ENCODE results near the gene RNASE9.

- TF ChIP-seq YY1 (IDR thresholded peaks at IDR 0.05; ENCODE audit: insufficient read depth, insufficient read length) (no peak), ZNF274 (IDR thresholded peaks at IDR 0.05; ENCODE audit: low read depth, low read length) (no peak)
Observed at GRCh38 chr14:20607617-20608016, 46.8 kb upstream of the RNASE9 start.
